A673 (cell line): ENCODE results near the gene MFAP4. TPM values are rescaled to one million over a fixed set of nuclear protein-coding genes. Genes with fewer than 3 reads are reported as not detected.

Source experiments
- BruUV-seq: library from RNA; stranded (reverse); fragments of 400-500 nt; replicated peaks from 2 replicates; lab custom pipeline; 2021; lab: Mats Ljungman, UMichigan
- CTCF ChIA-PET: fragments of 300-600 bp; sonication (Branson Sonifier 250); formaldehyde crosslinking; loops from one replicate; lab custom pipeline; 2022; ENCODE audit warnings: antibody characterized with exemption; lab: Charles Lee
- POLR2A ChIA-PET: fragments of 300-600 bp; sonication (Branson Sonifier 250); formaldehyde crosslinking; loops from one replicate; lab custom pipeline; 2022; ENCODE audit warnings: antibody characterized with exemption; ENCODE audit not compliant: low non-redundant PET; lab: Charles Lee
- DNase-seq: peaks from one replicate; pipeline ENCODE4 v3.0.0-alpha.2; 2015; ENCODE audit warnings: low spot score
- H3K27ac ChIP-seq: fragments of 200-600 bp; sonication (generic); 2 replicates; pipeline ENCODE4 v1.5.1; 2016; ENCODE audit warnings: mixed run types, low read depth, mild to moderate bottlenecking, mixed read lengths, antibody characterized with exemption, low read length; ENCODE audit not compliant: poor library complexity, severe bottlenecking
- H3K27me3 ChIP-seq: fragments of 200-600 bp; sonication (generic); replicated peaks from 2 replicates; pipeline ENCODE4 v1.6.1; 2017; ENCODE audit warnings: mixed run types, low read depth, mild to moderate bottlenecking, mixed read lengths, antibody characterized with exemption, low read length; ENCODE audit not compliant: insufficient read depth, poor library complexity
- H3K36me3 ChIP-seq: fragments of 200-600 bp; sonication (generic); 2 replicates; pipeline ENCODE4 v1.6.1; 2016; ENCODE audit warnings: mixed run types, mild to moderate bottlenecking, mixed read lengths, antibody characterized with exemption, low read length; ENCODE audit not compliant: insufficient read depth, poor library complexity, severe bottlenecking
- H3K4me1 ChIP-seq: fragments of 200-600 bp; sonication (generic); 2 replicates; pipeline ENCODE4 v1.6.1; 2017; ENCODE audit warnings: mixed run types, mild to moderate bottlenecking, mixed read lengths, antibody characterized with exemption, low read length; ENCODE audit not compliant: insufficient read depth, poor library complexity, severe bottlenecking
- H3K4me3 ChIP-seq: fragments of 200-600 bp; sonication (generic); 2 replicates; pipeline ENCODE4 v1.5.1; 2016; ENCODE audit warnings: low read depth, mixed run types, mild to moderate bottlenecking, mixed read lengths, low read length; ENCODE audit not compliant: poor library complexity, severe bottlenecking
- H3K9me3 ChIP-seq: fragments of 200-600 bp; sonication (generic); 2 replicates; pipeline ENCODE4 v1.6.1; 2016; ENCODE audit warnings: mixed run types, low read depth, mild to moderate bottlenecking, mixed read lengths, antibody characterized with exemption, low read length; ENCODE audit not compliant: poor library complexity, severe bottlenecking
- EZH2 ChIP-seq: fragments of 200-600 bp; sonication (generic); IDR thresholded peaks from 2 replicates; pipeline ENCODE4 v1.6.1; 2017; ENCODE audit warnings: borderline replicate concordance, low read depth, mild to moderate bottlenecking, mixed read lengths, antibody characterized with exemption, low read length; ENCODE audit not compliant: poor library complexity, severe bottlenecking
- intact Hi-C: fragments of 100-400 bp; cut with micrococcal nuclease; formaldehyde crosslinking; loops from one replicate; pipeline ENCODE4 v1.10.0; 2022; ENCODE audit not compliant: unreplicated experiment
- total RNA-seq: library from RNA; stranded (reverse); gene quantifications from 2 replicates; pipeline ENCODE4 v1.2.3, GENCODE V29; 2021
- TF ChIP-seq, protein P1 (sequence below): fragments of 300-800, 200-600 bp; sonication (generic); conservative IDR thresholded peaks from 2 replicates; pipeline ENCODE4 v1.5.1; 2017; ENCODE audit warnings: low read depth, mild to moderate bottlenecking, antibody characterized with exemption, low read length, moderate library complexity, mixed read lengths

MFAP4 gene
- total RNA-seq, 1 experiment from 2014 or later, result 60.9 TPM

DNA sequence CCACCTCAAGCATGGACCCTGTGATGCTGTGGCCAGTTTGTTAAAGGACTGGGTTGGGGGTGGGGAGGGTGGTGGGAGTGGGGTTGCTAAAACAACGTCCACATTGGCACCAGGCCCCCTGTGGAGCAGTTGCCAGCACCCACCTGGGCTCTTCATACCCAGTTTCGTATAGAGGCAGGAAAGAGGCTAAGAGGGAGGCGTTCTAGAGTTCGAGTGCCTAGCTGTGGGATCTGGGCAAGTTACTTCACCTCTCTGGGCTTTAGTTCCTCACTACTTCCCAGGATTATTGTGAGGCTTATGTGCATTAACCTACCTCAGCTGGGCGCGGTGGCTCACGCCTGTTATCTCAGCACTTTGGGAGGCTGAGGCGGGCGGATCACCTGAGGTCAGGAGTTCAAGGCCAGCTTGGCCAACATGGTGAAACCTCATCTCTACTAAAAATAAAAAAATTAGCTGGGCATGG, 1.4 kb downstream of the MFAP4 start:
- Histone ChIP-seq H3K9me3 (no peaks in the 10 kb centered on the region), H3K27ac (peak overlapping the region; percentile 93), H3K27me3 (no peaks in the 10 kb centered on the region), H3K36me3 (peaks cover 50% of the 10 kb centered on the region), H3K4me1 (peaks cover 63% of the 10 kb centered on the region), H3K4me3 (peak overlapping the region; percentile 54)
- DNase-seq, result no peak
- no TSS peak for BruUV-seq
- TF ChIP-seq, protein P1, sequence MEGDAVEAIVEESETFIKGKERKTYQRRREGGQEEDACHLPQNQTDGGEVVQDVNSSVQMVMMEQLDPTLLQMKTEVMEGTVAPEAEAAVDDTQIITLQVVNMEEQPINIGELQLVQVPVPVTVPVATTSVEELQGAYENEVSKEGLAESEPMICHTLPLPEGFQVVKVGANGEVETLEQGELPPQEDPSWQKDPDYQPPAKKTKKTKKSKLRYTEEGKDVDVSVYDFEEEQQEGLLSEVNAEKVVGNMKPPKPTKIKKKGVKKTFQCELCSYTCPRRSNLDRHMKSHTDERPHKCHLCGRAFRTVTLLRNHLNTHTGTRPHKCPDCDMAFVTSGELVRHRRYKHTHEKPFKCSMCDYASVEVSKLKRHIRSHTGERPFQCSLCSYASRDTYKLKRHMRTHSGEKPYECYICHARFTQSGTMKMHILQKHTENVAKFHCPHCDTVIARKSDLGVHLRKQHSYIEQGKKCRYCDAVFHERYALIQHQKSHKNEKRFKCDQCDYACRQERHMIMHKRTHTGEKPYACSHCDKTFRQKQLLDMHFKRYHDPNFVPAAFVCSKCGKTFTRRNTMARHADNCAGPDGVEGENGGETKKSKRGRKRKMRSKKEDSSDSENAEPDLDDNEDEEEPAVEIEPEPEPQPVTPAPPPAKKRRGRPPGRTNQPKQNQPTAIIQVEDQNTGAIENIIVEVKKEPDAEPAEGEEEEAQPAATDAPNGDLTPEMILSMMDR, result no peak
- no peak for TF ChIP-seq EZH2
- ChIA-PET CTCF (no interaction called here), POLR2A (no interaction called here)
- intact Hi-C loops, result no loop called here

DNA sequence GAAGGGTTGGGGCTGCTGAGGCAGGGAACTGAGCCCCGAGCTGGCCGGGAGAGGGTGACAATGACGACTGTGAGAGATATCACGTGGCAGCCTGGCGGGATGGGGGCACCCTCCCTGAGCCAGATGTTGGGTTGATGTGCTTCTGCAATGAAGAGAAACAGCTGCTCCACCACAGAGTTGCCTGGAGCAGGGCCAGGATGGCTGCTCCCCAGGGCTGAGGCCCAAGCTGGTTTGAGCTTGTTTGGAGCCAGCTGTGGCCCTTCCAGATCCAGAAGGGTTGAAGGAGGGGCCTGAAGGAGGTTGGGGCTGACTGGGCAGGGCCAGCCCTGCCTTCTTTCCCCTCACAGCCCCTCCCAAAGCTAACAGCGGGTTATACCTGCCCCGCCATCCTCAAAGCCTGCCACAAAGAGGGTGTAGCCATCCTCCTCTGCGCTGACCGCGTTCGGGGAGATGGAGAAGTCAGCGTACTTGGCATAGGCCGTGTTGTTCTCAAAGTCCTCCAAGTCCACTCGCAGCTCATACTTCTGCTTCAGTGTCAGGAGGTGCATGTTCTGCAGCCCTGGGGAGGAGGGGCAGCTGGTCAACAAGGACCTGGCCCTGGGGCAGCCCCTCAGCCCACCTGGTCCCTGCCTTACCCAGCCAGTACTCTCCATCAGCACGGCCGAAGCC, 2.1 kb downstream of the MFAP4 start:
- ChIA-PET POLR2A (interaction anchor here (0.5 kb wide), 1 partner anchor 27 kb away, joined by 7 read pairs; no protein-coding TSS in a partner anchor), CTCF (interaction anchor here (0.9 to 1.2 kb wide), 2 partner anchors 22 to 62 kb away, joined by 3 to 7 read pairs; partner anchors contain the start of gene B9D1)
- intact Hi-C loops, result no loop called here
- Histone ChIP-seq H3K36me3 (peaks cover 55% of the 10 kb centered on the region), H3K9me3 (no peaks in the 10 kb centered on the region), H3K27ac (peak overlapping the region; percentile 93), H3K4me1 (peaks cover 60% of the 10 kb centered on the region), H3K27me3 (no peaks in the 10 kb centered on the region), H3K4me3 (peak overlapping the region; percentile 54)
- BruUV-seq, result no TSS peak
- no peak for TF ChIP-seq EZH2
- TF ChIP-seq, protein P1, result no peak
- peak; percentile 93 for DNase-seq

DNA sequence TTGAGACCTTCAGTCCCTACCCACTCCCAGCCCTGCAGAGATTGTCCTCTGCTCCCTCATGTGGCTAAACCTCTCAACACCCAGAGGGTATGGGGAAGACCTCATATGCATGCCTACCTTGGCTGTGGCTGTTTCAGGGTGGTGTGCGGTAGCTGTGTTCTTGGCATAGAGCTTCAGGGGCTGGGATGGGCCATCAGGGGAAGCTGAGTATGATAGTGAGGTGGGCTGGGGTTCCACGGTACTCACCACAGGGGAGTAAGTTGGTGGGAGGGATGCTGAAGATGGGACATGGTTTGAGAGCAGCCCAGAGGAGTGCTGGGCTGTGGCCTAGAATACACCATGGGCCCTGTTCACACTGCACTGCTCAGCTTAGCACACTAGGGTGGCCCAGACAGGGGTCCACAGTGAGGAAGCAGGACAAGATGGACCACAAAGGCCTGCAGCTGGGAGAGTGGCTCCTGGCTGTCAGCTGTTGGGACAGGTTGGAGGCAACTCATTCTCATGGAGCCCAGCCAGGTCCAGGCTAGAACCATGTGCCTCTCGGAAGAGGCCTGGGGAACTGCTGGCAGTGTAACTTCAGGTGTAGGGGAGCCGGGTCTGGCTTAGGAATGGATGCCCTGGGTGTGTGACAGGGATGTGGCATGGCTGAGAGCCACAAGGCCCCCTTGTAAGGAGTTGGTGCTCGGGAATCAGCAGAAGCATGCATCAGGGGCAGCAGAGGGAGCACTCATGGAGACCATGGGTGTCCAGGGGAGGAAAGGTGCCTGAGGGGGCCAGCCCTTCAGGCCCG, 3.1 kb downstream of the MFAP4 start:
- TF ChIP-seq, protein P1, result no peak
- TF ChIP-seq EZH2, result no peak
- Histone ChIP-seq H3K27me3 (no peaks in the 10 kb centered on the region), H3K27ac (peak overlapping the region; percentile 93), H3K4me3 (peak overlapping the region; percentile 54), H3K36me3 (peaks cover 58% of the 10 kb centered on the region), H3K9me3 (no peaks in the 10 kb centered on the region), H3K4me1 (peaks cover 50% of the 10 kb centered on the region)
- ChIA-PET CTCF (interaction anchor here (0.9 to 1.2 kb wide), 2 partner anchors 21 to 63 kb away, joined by 3 to 7 read pairs; partner anchors contain the start of gene B9D1), POLR2A (interaction anchor here (0.5 to 0.6 kb wide), 2 partner anchors 26 to 28 kb away, joined by 3 to 7 read pairs; no protein-coding TSS in a partner anchor)
- BruUV-seq, result TSS peak; percentile 53
- no peak for DNase-seq
- intact Hi-C loops, result no loop called here
